CD14-positive monocyte (primary cell): ENCODE data around the gene ANKRD13B. TPM values are rescaled to one million over a fixed set of nuclear protein-coding genes. Genes with fewer than 3 reads are reported as not detected.

ENCODE experiments used
- DNase-seq, 3 donors: peaks; one replicate each; pipeline ENCODE4 v3.0.0-alpha.2; 2011 to 2022
- H2AFZ ChIP-seq: 2 replicates; pipeline ENCODE4 v1.6.0; 2012; ENCODE audit warnings: mild to moderate bottlenecking, low read depth, low read length, inconsistent platforms; ENCODE audit not compliant: insufficient read depth, poor library complexity, severe bottlenecking
- H3K27ac ChIP-seq, 2 donors: 1 replicate in 1 of 2; 2 replicates in 1 of 2; pipeline ENCODE4 v1.5.1; 2012 to 2013; ENCODE audit warnings: low read length in 2 of 2, control low read depth in 1 of 2, inconsistent platforms in 1 of 2, low read depth in 1 of 2, mild to moderate bottlenecking in 1 of 2
- H3K27me3 ChIP-seq, 2 donors: one replicate each; pipeline versions ENCODE4 v1.6.0 to v1.6.1; 2011 to 2013; ENCODE audit warnings: low read length in 2 of 2; ENCODE audit not compliant: control insufficient read depth in 2 of 2, insufficient read depth in 2 of 2
- H3K36me3 ChIP-seq, 2 donors: replicated peaks in 1 of 2; 1 replicate in 1 of 2; 2 replicates in 1 of 2; pipeline versions ENCODE4 v1.5.1 to v1.6.1; 2012 to 2013; ENCODE audit warnings: low read length in 2 of 2, control low read depth in 1 of 2, inconsistent platforms in 1 of 2, mild to moderate bottlenecking in 1 of 2; ENCODE audit not compliant: insufficient read depth in 2 of 2, control insufficient read depth in 1 of 2
- H3K4me1 ChIP-seq, 2 donors: 1 replicate in 1 of 2; 2 replicates in 1 of 2; pipeline versions ENCODE4 v1.5.1 to v1.6.1; 2012 to 2013; ENCODE audit warnings: low read length in 2 of 2, control low read depth in 1 of 2, inconsistent platforms in 1 of 2, mild to moderate bottlenecking in 1 of 2, moderate library complexity in 1 of 2; ENCODE audit not compliant: insufficient read depth in 2 of 2, control insufficient read depth in 1 of 2
- H3K4me2 ChIP-seq: replicated peaks from 2 replicates; pipeline ENCODE3; 2012; ENCODE audit warnings: low read length, moderate library complexity, mild to moderate bottlenecking; ENCODE audit not compliant: poor library complexity, severe bottlenecking; ENCODE audit errors: extremely low read depth
- H3K4me3 ChIP-seq, 3 experiments: fragments of 200-600 bp in 1 of 3; sonication (generic) in 1 of 3; replicated peaks in 1 of 3; 1 replicate in 2 of 3; 2 replicates in 1 of 3; pipeline ENCODE4 v1.5.1; 2011 to 2013; ENCODE audit warnings: low read length in 3 of 3, mild to moderate bottlenecking in 3 of 3, control low read depth in 2 of 3, low read depth in 2 of 3, inconsistent platforms in 1 of 3, moderate library complexity in 1 of 3
- H3K79me2 ChIP-seq: 2 replicates; pipeline ENCODE4 v1.6.0; 2012; ENCODE audit warnings: mild to moderate bottlenecking, control low read depth, inconsistent platforms, low read length, moderate library complexity; ENCODE audit not compliant: insufficient read depth
- H3K9ac ChIP-seq: 2 replicates; pipeline ENCODE4 v1.6.0; 2017; ENCODE audit warnings: low read length, mild to moderate bottlenecking; ENCODE audit not compliant: insufficient read depth, poor library complexity, severe bottlenecking
- H3K9me3 ChIP-seq, 2 donors: replicated peaks in 1 of 2; 1 replicate in 1 of 2; 2 replicates in 1 of 2; pipeline versions ENCODE4 v1.5.1 to v1.6.1; 2012 to 2013; ENCODE audit warnings: low read length in 2 of 2, control low read depth in 1 of 2; ENCODE audit not compliant: control insufficient read depth in 1 of 2, insufficient read depth in 1 of 2
- H4K20me1 ChIP-seq: 2 replicates; pipeline ENCODE4 v1.6.0; 2012; ENCODE audit warnings: mild to moderate bottlenecking, low read length, control low read depth, moderate library complexity; ENCODE audit not compliant: insufficient read depth
- H3K27ac Mint-ChIP-seq, 7 donors: one replicate each; pipeline ENCODE4 v1.8.0; 2020; ENCODE audit warnings: mild to moderate bottlenecking in 7 of 7, mixed read lengths in 7 of 7, moderate library complexity in 6 of 7, inconsistent platforms in 2 of 7
- H3K27me3 Mint-ChIP-seq, 3 donors: one replicate each; pipeline ENCODE4 v1.8.0; 2021 to 2022; ENCODE audit warnings: low read depth in 3 of 3, mild to moderate bottlenecking in 3 of 3, mixed read lengths in 3 of 3, moderate library complexity in 3 of 3, inconsistent platforms in 1 of 3
- H3K36me3 Mint-ChIP-seq, 2 donors: one replicate each; pipeline ENCODE4 v1.8.0; 2020; ENCODE audit warnings: mixed read lengths in 2 of 2, inconsistent platforms in 1 of 2, mild to moderate bottlenecking in 1 of 2
- H3K4me1 Mint-ChIP-seq: one replicate; pipeline ENCODE4 v1.8.0; 2020; ENCODE audit warnings: mild to moderate bottlenecking, mixed read lengths
- H3K4me3 Mint-ChIP-seq, 2 donors: one replicate each; pipeline ENCODE4 v1.8.0; 2020; ENCODE audit warnings: mild to moderate bottlenecking in 2 of 2, mixed read lengths in 2 of 2, moderate library complexity in 1 of 2
- H3K9me3 Mint-ChIP-seq, 7 donors: one replicate each; pipeline ENCODE4 v1.8.0; 2020 to 2022; ENCODE audit warnings: mixed read lengths in 7 of 7, mild to moderate bottlenecking in 6 of 7, moderate library complexity in 6 of 7, inconsistent platforms in 2 of 7
- CTCF ChIP-seq: fragments of 200-600 bp; IDR thresholded peaks from one replicate; pipeline ENCODE4 v1.8.0; 2022; ENCODE audit warnings: antibody characterized with exemption, mild to moderate bottlenecking
- WGBS: methylation state at CpG from one replicate; pipeline ENCODE4 v1.1.5; 2013; ENCODE audit warnings: missing lambda C conversion rate; ENCODE audit not compliant: insufficient coverage; 5-methylcytosine and 5-hydroxymethylcytosine counted together
- intact Hi-C, 2 donors: fragments of 100-400 bp; cut with micrococcal nuclease; formaldehyde crosslinking; loops; one replicate each; pipeline versions ENCODE4 v1.15.0 to v1.15.1; 2023
- polyA plus RNA-seq, 3 donors: library from polyadenylated mRNA; depleted of rRNA in 1 of 3; unstranded in 2 of 3; stranded (reverse) in 1 of 3; fragments of 300-500 nt in 2 of 3; fragments of >200 nt in 1 of 3; fragmentation: Illumina TruSeq in 2 of 3; gene quantifications; 1 replicate in 2 of 3; 2 replicates in 1 of 3; pipeline ENCODE4 v1.2.3, GENCODE V29; 2012 to 2021

Gene ANKRD13B
- polyA plus RNA-seq, 3 donors = 0.37 TPM; not detected in 2

DNA sequence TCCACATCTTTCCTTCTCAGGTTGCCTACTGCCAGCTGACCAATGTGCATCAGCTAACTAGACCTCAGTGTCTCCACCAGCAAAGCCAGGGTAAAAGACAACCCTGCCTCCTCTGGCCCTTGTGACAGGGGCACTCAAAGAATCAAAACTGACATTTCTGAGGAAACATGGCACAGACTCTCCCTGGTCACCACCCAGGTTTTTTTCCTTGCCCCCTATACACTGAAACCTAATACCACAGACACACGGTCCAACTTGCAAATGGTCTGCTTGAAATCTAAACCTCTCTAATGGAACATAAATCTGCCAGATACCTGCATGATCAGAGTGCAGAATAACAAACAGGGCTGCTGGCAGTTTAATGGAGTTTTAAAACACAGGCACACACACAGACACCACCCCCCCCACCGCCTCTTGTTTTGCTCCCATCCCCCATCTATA lies 49.3 kb downstream of the ANKRD13B start:
- H3K27ac Mint-ChIP-seq = peak overlapping the region in 4 of 7 donors; percentile 16 to 79 (median 50)
- intact Hi-C loops = loop anchor here (5.0 to 10.0 kb wide), 3 partner anchors 133 to 293 kb away; partner anchors contain the start of gene SSH2 (in 1 of the 2)
- peaks cover 0 to 2% (median 0%) of the 10 kb centered on the region in 7 donors for H3K9me3 Mint-ChIP-seq
- H3K36me3 Mint-ChIP-seq = peaks cover 58 to 90% of the 10 kb centered on the region in 2 donors
- Histone ChIP-seq H3K4me1 (peaks cover 7 to 9% of the 10 kb centered on the region in 2 donors), H3K4me3 (no peak overlapping the region), H3K27ac (peak overlapping the region in 1 of 2 donors; percentile 51), H3K79me2 (peaks cover 12% of the 10 kb centered on the region), H3K9me3 (no peaks in the 10 kb centered on the region), H2AFZ (no peak overlapping the region), H3K9ac (no peak overlapping the region), H3K36me3 (peaks cover 55 to 85% of the 10 kb centered on the region in 2 donors), H3K4me2 (no peak overlapping the region), H4K20me1 (peaks cover 95% of the 10 kb centered on the region), H3K27me3 (no peaks in the 10 kb centered on the region)
- TF ChIP-seq CTCF = no peak
- DNase-seq = no peak
- WGBS = 86% methylated on average over 1 of the region's 2 CpGs
- H3K4me3 Mint-ChIP-seq = no peak overlapping the region
- H3K27me3 Mint-ChIP-seq = no peaks in the 10 kb centered on the region
- H3K4me1 Mint-ChIP-seq = peaks cover 24% of the 10 kb centered on the region

DNA sequence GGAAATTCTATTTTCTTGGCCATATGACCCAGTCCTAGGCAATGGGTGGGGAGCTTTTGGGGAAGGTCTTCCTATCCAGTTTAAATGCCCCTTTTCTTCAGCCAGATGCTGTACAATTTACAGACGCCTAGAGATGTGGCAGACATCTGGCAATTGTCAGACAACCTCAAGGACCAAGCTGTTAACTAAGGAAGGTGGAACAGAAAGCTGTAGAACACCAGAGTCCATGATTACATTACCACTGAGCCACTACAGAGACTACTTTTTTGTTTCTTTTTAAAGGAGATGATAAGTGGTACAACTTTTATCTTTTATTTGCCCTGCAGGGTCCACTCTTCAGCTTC lies 50.9 kb downstream of the ANKRD13B start:
- DNase-seq = no peak
- WGBS = no CpG with 5 or more reads among the region's 1 CpG
- peaks cover 7 to 9% of the 10 kb centered on the region in 2 donors for H3K4me1 ChIP-seq
- no peak for TF ChIP-seq CTCF
- no peaks in the 10 kb centered on the region for H3K9me3 ChIP-seq
- intact Hi-C loops = loop anchor here (5.0 to 10.0 kb wide), 3 partner anchors 131 to 291 kb away; partner anchors contain the start of gene SSH2 (in 1 of the 2)
- H3K27ac ChIP-seq = peak overlapping the region in 1 of 2 donors; percentile 22
- Mint-ChIP-seq H3K4me1 (peaks cover 23% of the 10 kb centered on the region), H3K36me3 (peaks cover 64 to 90% of the 10 kb centered on the region in 2 donors), H3K4me3 (no peak overlapping the region), H3K27me3 (no peaks in the 10 kb centered on the region), H3K27ac (peak overlapping the region in 3 of 7 donors; percentile 4 to 60 (median 45)), H3K9me3 (peaks cover 0 to 2% (median 0%) of the 10 kb centered on the region in 7 donors)
- H4K20me1 ChIP-seq = peaks cover 94% of the 10 kb centered on the region
- H2AFZ ChIP-seq = no peak overlapping the region
- H3K79me2 ChIP-seq = peaks cover 12% of the 10 kb centered on the region
- H3K4me3 ChIP-seq = no peak overlapping the region
- no peak overlapping the region for H3K9ac ChIP-seq
- no peaks in the 10 kb centered on the region for H3K27me3 ChIP-seq
- H3K4me2 ChIP-seq = no peak overlapping the region
- H3K36me3 ChIP-seq = peaks cover 60 to 86% of the 10 kb centered on the region in 2 donors
